K562 (cell line): Measurements from ENCODE around the gene CRYBG1. TPM values are rescaled to one million over a fixed set of nuclear protein-coding genes. Genes with fewer than 3 reads are reported as not detected.

ENCODE experiments used
- ATAC-seq: fragments of 200-7000 bp; cut with Tn5 transposase; 3 replicates; pipeline ENCODE4 v1.9.1; 2020; ENCODE audit warnings: moderate library complexity
- BruUV-seq: library from RNA; stranded (reverse); fragments of 400-500 nt; replicated peaks from 2 replicates; lab custom pipeline; 2021; lab: Mats Ljungman, UMichigan
- CTCF ChIA-PET: fragments of 300-600 bp; formaldehyde crosslinking; extraction: SDS; loops from one replicate; lab custom pipeline; 2021; ENCODE audit warnings: low intra/inter-chr PET ratio; lab: Yijun Ruan, JAX
- POLR2A ChIA-PET: fragments of 300-600, 350-650 bp; sonication (Branson Sonifier 250); formaldehyde crosslinking; extraction: SDS; loops from one replicate; lab custom pipeline; 2021; ENCODE audit warnings: antibody characterized with exemption, inconsistent platforms; lab: Yijun Ruan, JAX
- DNase-seq, 4 experiments: peaks; one replicate each; pipeline versions ENCODE4 v3.0.0 to v3.0.0-alpha.2; 2011 to 2018; ENCODE audit warnings: low spot score in 3 of 4, mixed read lengths in 3 of 4; ENCODE audit errors: extremely low read depth in 1 of 4
- FAIRE-seq: peaks from 2 replicates; lab custom pipeline; 2011; peaks lifted over from hg19 to GRCh38; lab: Jason Lieb, UNC
- H2AFZ ChIP-seq: 2 replicates; pipeline ENCODE4 v1.6.0; 2011; ENCODE audit warnings: low read depth, low read length, control low read depth, inconsistent platforms
- H3K27ac ChIP-seq: fragments of 200-600 bp; 3 replicates; pipeline ENCODE4 v1.8.0; 2011; ENCODE audit warnings: low read depth, mild to moderate bottlenecking, control low read depth, inconsistent platforms, low read length, moderate library complexity, mixed read lengths; ENCODE audit errors: extremely low read depth
- H3K27me3 ChIP-seq, 2 experiments: fragments of 300-600 bp in 1 of 2; 2 replicates in 1 of 2; 3 replicates in 1 of 2; pipeline versions ENCODE4 v1.6.0 to v1.8.0; 2011; ENCODE audit warnings: inconsistent platforms in 2 of 2, low read length in 2 of 2, mild to moderate bottlenecking in 1 of 2, mixed read lengths in 1 of 2, moderate library complexity in 1 of 2; ENCODE audit not compliant: control insufficient read depth in 2 of 2, insufficient read depth in 2 of 2
- H3K36me3 ChIP-seq: fragments of 300-600 bp; 3 replicates; pipeline ENCODE4 v1.8.0; 2011; ENCODE audit warnings: mild to moderate bottlenecking, low read length, inconsistent platforms; ENCODE audit not compliant: control insufficient read depth, insufficient read depth
- H3K4me1 ChIP-seq, 2 experiments: fragments of 200-600 bp in 1 of 2; replicated peaks in 1 of 2; 2 replicates in 1 of 2; 3 replicates in 1 of 2; pipeline versions ENCODE4 v1.5.1 to v1.8.0; 2011; ENCODE audit warnings: inconsistent platforms in 2 of 2, low read length in 2 of 2, mild to moderate bottlenecking in 1 of 2, mixed read lengths in 1 of 2, moderate library complexity in 1 of 2; ENCODE audit not compliant: control insufficient read depth in 2 of 2, insufficient read depth in 2 of 2
- H3K4me2 ChIP-seq: 2 replicates; pipeline ENCODE4 v1.6.1; 2011; ENCODE audit warnings: low read length, control low read depth, inconsistent platforms, mixed read lengths; ENCODE audit not compliant: insufficient read depth
- H3K4me3 ChIP-seq: fragments of 200-600 bp; sonication (generic), shearing (Covaris generic); 2 replicates; pipeline ENCODE4 v1.5.1; 2016; ENCODE audit warnings: control low read depth, inconsistent platforms
- H3K79me2 ChIP-seq: fragments of 200-600 bp; 3 replicates; pipeline ENCODE4 v1.8.0; 2011; ENCODE audit warnings: low read length, inconsistent platforms; ENCODE audit not compliant: control insufficient read depth, insufficient read depth
- H3K9ac ChIP-seq, 2 experiments: 2 replicates each; pipeline versions ENCODE4 v1.6.0 to v1.6.1; 2011; ENCODE audit warnings: low read depth in 2 of 2, low read length in 2 of 2, control low read depth in 1 of 2, inconsistent platforms in 1 of 2, mild to moderate bottlenecking in 1 of 2, mixed read lengths in 1 of 2; ENCODE audit not compliant: insufficient read depth in 1 of 2
- H3K9me1 ChIP-seq: one replicate; pipeline ENCODE4 v1.6.0; 2011; ENCODE audit warnings: inconsistent platforms, mild to moderate bottlenecking, low read length, moderate library complexity; ENCODE audit not compliant: control insufficient read depth, insufficient read depth
- H3K9me3 ChIP-seq: replicated peaks from 2 replicates; pipeline ENCODE4 v1.5.1; 2011; ENCODE audit warnings: low read depth, low read length, inconsistent platforms; ENCODE audit not compliant: control insufficient read depth, insufficient read depth
- H4K20me1 ChIP-seq: replicated peaks from 2 replicates; pipeline ENCODE4 v1.6.1; 2011; ENCODE audit warnings: low read length, inconsistent platforms, mixed read lengths; ENCODE audit not compliant: control insufficient read depth, insufficient read depth
- ERF ChIP-seq: fragments of 450-650 bp; formaldehyde crosslinking; IDR thresholded peaks from 2 replicates; pipeline ENCODE4 v1.4.0; 2020; ENCODE audit warnings: mild to moderate bottlenecking, mixed read lengths
- HEY1 ChIP-seq: fragments of 250-450 bp; sonication (Bioruptor Pico); IDR thresholded peaks from 2 replicates; pipeline ENCODE4 v1.5.0; 2020; ENCODE audit warnings: mild to moderate bottlenecking, moderate library complexity, borderline replicate concordance
- MYBL2 ChIP-seq, 2 experiments: fragments of 450-650 bp in 1 of 2; sonication (generic) in 1 of 2; formaldehyde crosslinking in 1 of 2; IDR thresholded peaks; 2 replicates each; pipeline versions ENCODE4 v1.6.1 to v1.8.1; 2017 to 2022; ENCODE audit warnings: borderline replicate concordance in 1 of 2, inconsistent platforms in 1 of 2, low read depth in 1 of 2, mild to moderate bottlenecking in 1 of 2, missing genetic modification reagents in 1 of 2, moderate library complexity in 1 of 2
- NCOR1 ChIP-seq: fragments of 450-650 bp; IDR thresholded peaks from 2 replicates; pipeline ENCODE4 v1.6.1; 2016; ENCODE audit warnings: mild to moderate bottlenecking, moderate library complexity
- NFE2L1 ChIP-seq: fragments of 450-650 bp; IDR thresholded peaks from 2 replicates; pipeline ENCODE4 v1.6.1; 2016; ENCODE audit warnings: missing genetic modification characterization, low read depth, mild to moderate bottlenecking, missing compliant biosample characterization, moderate library complexity, borderline replicate concordance
- POLR2A ChIP-seq: fragments of 450-650 bp; conservative IDR thresholded peaks from 2 replicates; pipeline ENCODE4 v1.6.1; 2016
- SRSF7 ChIP-seq: fragments of 200-400 bp; formaldehyde crosslinking; optimal IDR thresholded peaks from 2 replicates; pipeline ENCODE3; 2017; ENCODE audit warnings: mild to moderate bottlenecking, low read depth, low read length
- TARDBP ChIP-seq: fragments of 450-650 bp; IDR thresholded peaks from 2 replicates; pipeline ENCODE4 v1.6.1; 2016
- ZNF212 ChIP-seq: fragments of 450-650 bp; formaldehyde crosslinking; IDR thresholded peaks from 2 replicates; pipeline ENCODE4 v1.4.0; 2020; ENCODE audit warnings: mild to moderate bottlenecking
- ZNF583 ChIP-seq: fragments of 250-450 bp; sonication (Bioruptor Pico); IDR thresholded peaks from 2 replicates; pipeline ENCODE4 v1.4.0; 2020
- ZNF584 ChIP-seq: fragments of 200-800 bp; sonication (Bioruptor generic); IDR thresholded peaks from 2 replicates; pipeline ENCODE4 v1.6.1; 2016; ENCODE audit warnings: low read depth, mild to moderate bottlenecking, missing genetic modification characterization, missing compliant biosample characterization
- ZNF696 ChIP-seq: fragments of 250-450 bp; sonication (Bioruptor Pico); conservative IDR thresholded peaks from 2 replicates; pipeline ENCODE4 v1.4.0; 2020; ENCODE audit warnings: mild to moderate bottlenecking, moderate library complexity
- ZNF785 ChIP-seq: fragments of 250-450 bp; sonication (Bioruptor Pico); IDR thresholded peaks from 2 replicates; pipeline ENCODE4 v1.4.0; 2020; ENCODE audit warnings: mild to moderate bottlenecking
- ZNF830 ChIP-seq: fragments of 250-450 bp; sonication (Bioruptor Pico); IDR thresholded peaks from 2 replicates; pipeline ENCODE4 v1.5.0; 2021; ENCODE audit warnings: mild to moderate bottlenecking
- WGBS: fragments of 100-300 bp; shearing (Covaris generic); methylation state at CpG from one replicate; pipeline ENCODE4 v1.1.6; 2016; ENCODE audit warnings: low coverage, mixed read lengths; ENCODE audit not compliant: insufficient coverage; ENCODE audit errors: missing lambda C conversion rate; 5-methylcytosine and 5-hydroxymethylcytosine counted together
- in situ Hi-C: fragments of 300-500 bp; cut with MboI; formaldehyde crosslinking; loops from 4 replicates; pipeline ENCODE4 v1.15.0; 2018; ENCODE audit warnings: inconsistent platforms, mixed read lengths
- intact Hi-C: fragments of 100-400 bp; cut with micrococcal nuclease; formaldehyde crosslinking; loops from 2 replicates; pipeline ENCODE4 v1.14.2; 2022
- polyA plus RNA-seq, 8 experiments: library from polyadenylated mRNA; depleted of rRNA in 4 of 8; stranded (reverse) in 5 of 8; unstranded in 3 of 8; fragments of >200 nt; fragmentation: Nextera tagmentation in 2 of 8; fragmentation: Illumina TruSeq in 1 of 8; extraction: Ambion mirVana in 2 of 8; extraction: Trizol in 1 of 8; gene quantifications; 2 replicates each; pipeline versions ENCODE4 v1.2.1 to v1.2.3, GENCODE V29; 2011 to 2014; ENCODE audit warnings: inconsistent platforms in 1 of 8, missing spikeins in 1 of 8
- total RNA-seq, 7 experiments: library from RNA; depleted of rRNA in 6 of 7; stranded (reverse); fragments of >200 nt in 6 of 7; fragmentation: Illumina TruSeq in 2 of 7; extraction: Trizol in 2 of 7; gene quantifications; 2 replicates each; pipeline versions ENCODE4 v1.2.1 to v1.2.3, GENCODE V29; 2011 to 2021; ENCODE audit warnings: low replicate concordance in 1 of 7
- TF ChIP-seq, protein P1 (sequence below): fragments of 200-800 bp; sonication (Bioruptor generic); IDR thresholded peaks from 2 replicates; pipeline ENCODE4 v1.6.1; 2017; ENCODE audit warnings: missing genetic modification characterization, missing compliant biosample characterization
- TF ChIP-seq, protein P2 (sequence below): fragments of 450-650 bp; formaldehyde crosslinking; IDR thresholded peaks from 2 replicates; pipeline ENCODE4 v1.4.0; 2022; ENCODE audit warnings: missing genetic modification characterization

Gene CRYBG1
- total and polyA plus RNA-seq, 9 of the 15 experiments (the other 6 are each of a cell fraction or from before 2014, with no cell fraction given), result 0.07 to 0.47 (median 0.11) TPM

DNA sequence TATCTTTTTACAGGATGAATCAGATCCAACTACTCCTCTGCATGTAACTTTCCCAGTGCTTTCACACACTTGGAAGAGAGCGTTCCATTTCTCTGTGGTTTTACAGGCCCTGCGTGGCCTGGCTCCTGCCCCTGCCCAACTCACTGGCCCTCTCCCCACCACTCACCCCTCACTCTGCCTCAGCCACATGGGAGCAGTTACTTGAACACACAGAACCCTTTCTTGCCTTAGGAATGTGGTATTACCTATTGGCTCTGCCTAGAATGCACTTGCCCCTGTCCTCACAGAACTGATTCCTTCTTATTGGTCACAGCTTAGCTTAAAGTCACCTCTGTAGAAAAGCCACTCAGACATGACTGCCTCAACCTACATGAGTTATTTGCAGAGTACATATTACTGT lies 108.4 kb downstream of the CRYBG1 start:
- WGBS, result 4% methylated on average over 2 of the region's 2 CpGs
- Histone ChIP-seq H3K4me3 (no peak overlapping the region), H3K79me2 (no peaks in the 10 kb centered on the region), H3K9ac (no peak overlapping the region), H3K9me1 (no peaks in the 10 kb centered on the region), H4K20me1 (no peaks in the 10 kb centered on the region), H3K4me2 (no peak overlapping the region), H3K9me3 (no peaks in the 10 kb centered on the region), H3K4me1 (no peaks in the 10 kb centered on the region), H3K27me3 (peaks cover 5 to 18% of the 10 kb centered on the region in 2 experiments; a peak in 4 of 5 replicates), H3K36me3 (no peaks in the 10 kb centered on the region), H2AFZ (no peak overlapping the region), H3K27ac (no peak overlapping the region)
- FAIRE-seq (no peak), DNase-seq (no peak), ATAC-seq (no peak)
- ChIA-PET CTCF (no interaction called here), POLR2A (no interaction called here)
- TF ChIP-seq POLR2A (no peak), ZNF785 (no peak)
- TF ChIP-seq, protein P1, sequence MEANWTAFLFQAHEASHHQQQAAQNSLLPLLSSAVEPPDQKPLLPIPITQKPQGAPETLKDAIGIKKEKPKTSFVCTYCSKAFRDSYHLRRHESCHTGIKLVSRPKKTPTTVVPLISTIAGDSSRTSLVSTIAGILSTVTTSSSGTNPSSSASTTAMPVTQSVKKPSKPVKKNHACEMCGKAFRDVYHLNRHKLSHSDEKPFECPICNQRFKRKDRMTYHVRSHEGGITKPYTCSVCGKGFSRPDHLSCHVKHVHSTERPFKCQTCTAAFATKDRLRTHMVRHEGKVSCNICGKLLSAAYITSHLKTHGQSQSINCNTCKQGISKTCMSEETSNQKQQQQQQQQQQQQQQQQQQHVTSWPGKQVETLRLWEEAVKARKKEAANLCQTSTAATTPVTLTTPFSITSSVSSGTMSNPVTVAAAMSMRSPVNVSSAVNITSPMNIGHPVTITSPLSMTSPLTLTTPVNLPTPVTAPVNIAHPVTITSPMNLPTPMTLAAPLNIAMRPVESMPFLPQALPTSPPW (CRISPR knock-in tag), result no peak
- intact Hi-C loops (no loop called here), in situ Hi-C loops (no loop called here)
- BruUV-seq, result no TSS peak

DNA sequence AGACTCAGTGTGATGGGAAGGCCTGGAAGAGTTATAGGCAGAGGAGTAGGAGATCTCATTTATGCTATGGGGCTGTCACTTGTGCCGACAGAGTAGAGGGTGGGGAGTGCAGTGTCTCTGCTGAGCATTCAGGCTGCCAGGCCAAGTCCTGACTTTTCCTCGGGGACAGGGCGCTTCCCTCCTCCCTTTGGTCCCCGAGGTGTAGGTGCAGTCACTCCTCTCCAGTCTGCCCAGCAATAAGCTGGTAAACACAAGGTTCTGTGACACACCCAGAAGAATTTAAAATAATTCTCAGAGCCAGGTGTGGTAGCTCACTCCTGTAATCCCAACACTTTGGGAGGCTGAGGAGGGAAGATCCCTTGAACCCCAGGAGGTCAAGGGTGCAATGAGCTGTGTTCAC lies 109.4 kb downstream of the CRYBG1 start:
- H3K9me1 ChIP-seq, result no peaks in the 10 kb centered on the region
- no peak overlapping the region for H3K4me3 ChIP-seq
- BruUV-seq, result no TSS peak
- no peaks in the 10 kb centered on the region for H4K20me1 ChIP-seq
- intact Hi-C loops (no loop called here), in situ Hi-C loops (no loop called here)
- H3K9ac ChIP-seq, result no peak overlapping the region
- no peak for DNase-seq
- peaks cover 6 to 21% of the 10 kb centered on the region in 2 experiments for H3K27me3 ChIP-seq
- TF ChIP-seq NFE2L1 (tag) (no peak), ZNF830 (CRISPR knock-in tag) (no peak), TARDBP (no peak), ZNF212 (CRISPR knock-in tag) (no peak), HEY1 (CRISPR knock-in tag) (no peak), SRSF7 (no peak), ZNF583 (no peak), NCOR1 (no peak), ZNF584 (CRISPR knock-in tag) (no peak), ZNF696 (CRISPR knock-in tag) (no peak), ERF (CRISPR knock-in tag) (no peak), MYBL2 (IDR thresholded peaks at IDR 0.05; ENCODE audit: low read depth) (no peak), MYBL2 (CRISPR knock-in tag; IDR thresholded peaks at IDR 0.05; ENCODE audit: borderline replicate concordance) (no peak)
- TF ChIP-seq, protein P2, sequence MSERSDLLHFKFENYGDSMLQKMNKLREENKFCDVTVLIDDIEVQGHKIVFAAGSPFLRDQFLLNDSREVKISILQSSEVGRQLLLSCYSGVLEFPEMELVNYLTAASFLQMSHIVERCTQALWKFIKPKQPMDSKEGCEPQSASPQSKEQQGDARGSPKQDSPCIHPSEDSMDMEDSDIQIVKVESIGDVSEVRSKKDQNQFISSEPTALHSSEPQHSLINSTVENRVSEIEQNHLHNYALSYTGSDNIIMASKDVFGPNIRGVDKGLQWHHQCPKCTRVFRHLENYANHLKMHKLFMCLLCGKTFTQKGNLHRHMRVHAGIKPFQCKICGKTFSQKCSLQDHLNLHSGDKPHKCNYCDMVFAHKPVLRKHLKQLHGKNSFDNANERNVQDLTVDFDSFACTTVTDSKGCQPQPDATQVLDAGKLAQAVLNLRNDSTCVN, result no peak
- TF ChIP-seq, all 486 proteins: peak for 0
- ChIA-PET CTCF (no interaction called here), POLR2A (no interaction called here)
- no peak for FAIRE-seq
- 0% methylated on average over 4 of the region's 4 CpGs for WGBS
- H3K4me1 ChIP-seq, result no peaks in the 10 kb centered on the region
- no peak overlapping the region for H3K27ac ChIP-seq
- ATAC-seq, result no peak
- no peaks in the 10 kb centered on the region for H3K9me3 ChIP-seq
- no peak overlapping the region for H3K4me2 ChIP-seq
- H3K36me3 ChIP-seq, result no peaks in the 10 kb centered on the region
- H3K79me2 ChIP-seq, result no peaks in the 10 kb centered on the region
- no peak overlapping the region for H2AFZ ChIP-seq
